DOHH2 (cell line): ENCODE measurements around the gene CDSN.

Experiments
- H3F3A ChIP-seq: fragments of 200-600 bp; sonication (generic), shearing (Covaris generic); 2 replicates; pipeline ENCODE4 v1.6.0; 2016; ENCODE audit warnings: antibody characterized with exemption, mild to moderate bottlenecking; ENCODE audit not compliant: control insufficient read depth, insufficient read depth
- H3K27ac ChIP-seq: fragments of 200-600 bp; sonication (generic); 2 replicates; pipeline ENCODE4 v1.5.1; 2014; ENCODE audit warnings: low read depth, mild to moderate bottlenecking, low read length, moderate library complexity
- H3K27me3 ChIP-seq: fragments of 200-600 bp; sonication (generic); 2 replicates; pipeline ENCODE4 v1.6.1; 2014; ENCODE audit warnings: mild to moderate bottlenecking, low read length, mixed read lengths; ENCODE audit not compliant: control insufficient read depth
- H3K36me3 ChIP-seq: fragments of 200-600 bp; sonication (generic); 2 replicates; pipeline ENCODE4 v1.6.1; 2014; ENCODE audit warnings: mild to moderate bottlenecking, low read length, moderate library complexity, mixed read lengths; ENCODE audit not compliant: control insufficient read depth
- H3K4me1 ChIP-seq: fragments of 200-600 bp; sonication (generic); 2 replicates; pipeline ENCODE4 v1.6.1; 2014; ENCODE audit warnings: mild to moderate bottlenecking, low read length, mixed read lengths; ENCODE audit not compliant: control insufficient read depth
- H3K4me2 ChIP-seq: fragments of 200-600 bp; sonication (generic); 2 replicates; pipeline ENCODE4 v1.6.0; 2014; ENCODE audit warnings: mild to moderate bottlenecking, low read length, moderate library complexity
- H3K4me3 ChIP-seq: fragments of 200-600 bp; sonication (generic); 2 replicates; pipeline ENCODE4 v1.5.1; 2014; ENCODE audit warnings: mild to moderate bottlenecking, low read length, mixed read lengths
- H3K79me2 ChIP-seq: fragments of 200-600 bp; sonication (generic); 2 replicates; pipeline ENCODE4 v1.6.1; 2014; ENCODE audit warnings: mild to moderate bottlenecking, low read length, mixed read lengths; ENCODE audit not compliant: control insufficient read depth
- H3K9me2 ChIP-seq: fragments of 200-600 bp; sonication (generic); replicated peaks from 2 replicates; pipeline ENCODE4 v1.6.1; 2014; ENCODE audit warnings: mild to moderate bottlenecking, low read length, mixed read lengths; ENCODE audit not compliant: control insufficient read depth
- H3K9me3 ChIP-seq: fragments of 200-600 bp; sonication (generic); 2 replicates; pipeline ENCODE4 v1.6.1; 2014; ENCODE audit warnings: antibody characterized with exemption, low read length, mixed read lengths; ENCODE audit not compliant: control insufficient read depth, insufficient read depth
- H4K20me1 ChIP-seq: fragments of 200-600 bp; sonication (generic); 2 replicates; pipeline ENCODE4 v1.6.0; 2014; ENCODE audit warnings: low read depth, mild to moderate bottlenecking, antibody characterized with exemption, low read length, moderate library complexity; ENCODE audit not compliant: control insufficient read depth, insufficient read depth
- EZH2phosphoT487 ChIP-seq: fragments of 200-600 bp; sonication (generic); IDR thresholded peaks from 2 replicates; pipeline ENCODE4 v1.6.1; 2017; ENCODE audit warnings: borderline replicate concordance, mild to moderate bottlenecking, antibody characterized with exemption, low read length, moderate library complexity, mixed read lengths
- TF ChIP-seq, protein P1 (sequence below): fragments of 200-600 bp; sonication (generic); IDR thresholded peaks from one replicate; pipeline ENCODE4 v1.5.1; 2014; ENCODE audit warnings: antibody characterized with exemption, mild to moderate bottlenecking, low read depth, low read length; ENCODE audit not compliant: poor library complexity, severe bottlenecking

The CDSN gene

DNA sequence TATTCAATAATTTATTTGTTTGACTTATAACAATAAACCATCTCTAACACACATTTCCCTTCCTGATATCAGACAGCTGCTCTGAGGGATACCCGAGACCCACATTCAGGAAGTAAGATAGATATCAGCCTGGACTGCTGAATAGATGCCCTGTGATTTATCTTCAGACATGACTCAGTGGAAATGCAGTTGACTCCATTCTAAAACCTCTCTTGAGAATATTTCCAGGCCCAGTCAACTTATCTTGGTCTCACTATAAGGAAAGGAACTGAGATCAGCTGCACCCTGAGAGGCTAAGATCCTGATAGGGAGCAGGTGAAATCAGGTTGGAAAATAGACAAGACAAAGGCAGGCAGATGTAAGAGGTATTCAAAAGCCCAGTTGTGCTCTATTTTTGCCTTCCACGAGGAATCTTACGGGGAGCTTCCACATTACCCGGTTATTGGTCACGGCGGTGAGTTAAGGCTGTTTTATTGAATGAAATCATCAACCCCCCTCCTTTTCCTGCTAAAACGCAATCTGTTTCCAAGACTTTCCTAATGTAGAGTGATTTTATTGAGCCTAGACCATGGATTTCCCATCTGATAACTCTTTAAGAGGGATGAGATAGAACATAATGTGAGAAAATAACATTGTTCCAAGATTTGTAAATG lies 33.3 kb downstream of the CDSN start:
- Histone ChIP-seq H3K4me3 (no peak overlapping the region), H3F3A (no peaks in the 10 kb centered on the region), H3K9me2 (no peaks in the 10 kb centered on the region), H3K36me3 (no peaks in the 10 kb centered on the region), H3K4me1 (peaks cover 5% of the 10 kb centered on the region; the same call in 1 of the 2 replicates), H3K4me2 (no peak overlapping the region), H3K79me2 (no peaks in the 10 kb centered on the region), H4K20me1 (no peaks in the 10 kb centered on the region), H3K9me3 (no peaks in the 10 kb centered on the region), H3K27ac (no peak overlapping the region), H3K27me3 (peaks cover 26% of the 10 kb centered on the region)
- TF ChIP-seq, protein P1, sequence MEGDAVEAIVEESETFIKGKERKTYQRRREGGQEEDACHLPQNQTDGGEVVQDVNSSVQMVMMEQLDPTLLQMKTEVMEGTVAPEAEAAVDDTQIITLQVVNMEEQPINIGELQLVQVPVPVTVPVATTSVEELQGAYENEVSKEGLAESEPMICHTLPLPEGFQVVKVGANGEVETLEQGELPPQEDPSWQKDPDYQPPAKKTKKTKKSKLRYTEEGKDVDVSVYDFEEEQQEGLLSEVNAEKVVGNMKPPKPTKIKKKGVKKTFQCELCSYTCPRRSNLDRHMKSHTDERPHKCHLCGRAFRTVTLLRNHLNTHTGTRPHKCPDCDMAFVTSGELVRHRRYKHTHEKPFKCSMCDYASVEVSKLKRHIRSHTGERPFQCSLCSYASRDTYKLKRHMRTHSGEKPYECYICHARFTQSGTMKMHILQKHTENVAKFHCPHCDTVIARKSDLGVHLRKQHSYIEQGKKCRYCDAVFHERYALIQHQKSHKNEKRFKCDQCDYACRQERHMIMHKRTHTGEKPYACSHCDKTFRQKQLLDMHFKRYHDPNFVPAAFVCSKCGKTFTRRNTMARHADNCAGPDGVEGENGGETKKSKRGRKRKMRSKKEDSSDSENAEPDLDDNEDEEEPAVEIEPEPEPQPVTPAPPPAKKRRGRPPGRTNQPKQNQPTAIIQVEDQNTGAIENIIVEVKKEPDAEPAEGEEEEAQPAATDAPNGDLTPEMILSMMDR: no peak
- TF ChIP-seq EZH2phosphoT487: no peak

DNA sequence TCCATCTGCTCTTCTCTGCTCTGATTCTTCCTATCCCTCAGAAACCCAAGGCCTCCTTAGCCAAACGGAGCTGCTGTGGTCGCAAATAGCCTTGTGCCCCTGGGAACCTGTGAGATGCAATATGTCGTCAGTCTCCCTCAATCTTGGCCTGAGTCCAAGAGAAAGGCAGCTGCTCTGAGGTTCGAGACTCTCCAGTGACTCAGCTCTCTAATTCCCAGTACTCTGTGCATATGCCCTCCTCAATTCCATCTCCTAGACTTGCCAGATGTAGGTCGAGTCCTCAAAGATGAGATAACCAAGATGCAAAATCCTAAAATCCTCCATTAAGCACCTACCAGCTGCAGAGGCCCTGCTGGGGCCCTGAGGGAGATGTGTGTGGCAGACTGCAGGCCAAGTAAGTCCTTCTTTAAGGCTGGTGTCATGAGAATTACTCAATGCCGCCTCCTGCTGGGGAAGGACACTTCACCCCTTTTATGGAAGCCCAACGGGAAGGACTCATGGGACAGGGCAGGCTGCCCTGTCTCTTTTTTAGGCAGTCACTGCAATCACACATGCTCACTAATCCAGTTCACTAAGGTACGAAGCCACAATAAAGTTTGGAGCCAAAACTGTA lies 36.4 kb downstream of the CDSN start:
- no peak overlapping the region for H3K4me2 ChIP-seq
- H3K27ac ChIP-seq: no peak overlapping the region
- no peaks in the 10 kb centered on the region for H3K9me3 ChIP-seq
- H3K36me3 ChIP-seq: no peaks in the 10 kb centered on the region
- H3K27me3 ChIP-seq: peaks cover 28% of the 10 kb centered on the region
- H3K4me1 ChIP-seq: peaks cover 5% of the 10 kb centered on the region; the same call in 1 of the 2 replicates
- no peaks in the 10 kb centered on the region for H4K20me1 ChIP-seq
- no peaks in the 10 kb centered on the region for H3F3A ChIP-seq
- H3K9me2 ChIP-seq: no peaks in the 10 kb centered on the region
- no peaks in the 10 kb centered on the region for H3K79me2 ChIP-seq
- TF ChIP-seq, protein P1: peak; percentile 47
- no peak for TF ChIP-seq EZH2phosphoT487
- H3K4me3 ChIP-seq: no peak overlapping the region

DNA sequence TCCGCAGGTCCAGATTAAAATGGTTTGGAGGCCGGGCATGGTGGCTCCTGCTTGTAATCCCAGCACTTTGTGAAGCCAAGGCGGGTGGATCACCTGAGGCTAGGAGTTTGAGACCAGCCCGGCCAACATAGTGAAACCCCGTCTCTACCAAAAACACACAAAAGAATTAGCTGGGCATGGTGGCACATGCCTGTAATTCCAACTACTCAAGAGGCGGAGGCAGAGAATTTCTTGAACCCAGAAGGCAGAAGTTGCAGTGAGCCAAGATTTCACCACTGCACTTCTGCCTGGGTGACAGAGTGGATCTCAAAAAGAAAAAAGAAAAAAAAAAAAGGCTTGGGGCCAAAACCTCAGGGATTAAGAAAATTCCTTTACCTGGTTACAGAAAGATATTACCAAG lies 38.4 kb downstream of the CDSN start:
- TF ChIP-seq, protein P1: no peak
- no peak for TF ChIP-seq EZH2phosphoT487
- no peak overlapping the region for H3K4me2 ChIP-seq
- no peaks in the 10 kb centered on the region for H4K20me1 ChIP-seq
- H3K4me3 ChIP-seq: no peak overlapping the region
- H3F3A ChIP-seq: no peaks in the 10 kb centered on the region
- no peak overlapping the region for H3K27ac ChIP-seq
- peaks cover 24% of the 10 kb centered on the region for H3K27me3 ChIP-seq
- H3K4me1 ChIP-seq: peaks cover 5% of the 10 kb centered on the region; the same call in 1 of the 2 replicates
- no peaks in the 10 kb centered on the region for H3K9me2 ChIP-seq
- no peaks in the 10 kb centered on the region for H3K36me3 ChIP-seq
- H3K79me2 ChIP-seq: no peaks in the 10 kb centered on the region
- no peaks in the 10 kb centered on the region for H3K9me3 ChIP-seq
